ENCODE results near the gene PDGFD. TPM values are rescaled to one million over a fixed set of nuclear protein-coding genes. Genes with fewer than 3 reads are reported as not detected.
A peak's percentile ranks its signal among the peaks of the same experiment; 100 is the strongest.

Gene PDGFD
- total RNA-seq, 1 experiment from 2014 or later = not detected

DNA sequence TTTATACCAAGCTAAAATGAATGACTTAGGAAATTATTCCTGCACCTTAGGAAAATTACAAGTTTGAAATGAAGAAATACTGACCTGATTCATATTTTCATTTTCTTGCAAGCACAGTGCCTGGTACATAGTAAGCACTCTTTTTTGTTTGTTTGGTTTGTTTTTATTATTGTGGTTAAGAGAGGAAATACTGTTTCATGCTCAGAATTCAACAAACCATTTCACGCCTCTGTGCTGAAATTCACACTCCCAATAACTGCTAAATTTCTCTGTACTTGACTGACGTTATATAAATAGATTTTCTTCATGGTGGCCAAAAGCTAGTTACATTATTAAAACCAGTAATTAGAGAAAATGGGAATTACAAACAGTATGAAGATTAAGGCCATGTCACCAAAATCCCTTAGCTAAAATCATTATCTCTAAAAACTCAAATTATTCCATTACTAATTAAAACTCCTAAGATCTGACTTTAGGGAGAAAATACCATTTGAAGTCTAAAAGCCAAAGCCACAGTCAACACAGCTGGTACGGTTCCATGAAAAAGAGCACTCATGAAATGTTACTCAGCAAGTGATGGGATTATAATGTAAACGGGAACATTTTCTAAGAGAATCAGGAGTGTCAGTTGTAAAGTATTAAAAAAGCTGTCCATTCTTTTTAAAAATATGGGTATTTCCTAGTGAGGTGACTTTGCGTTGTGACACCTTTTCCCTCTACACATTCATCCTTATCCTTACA is 205.3 kb downstream of the PDGFD start:
- no peak for DNase-seq (ENCODE audit: low read depth)

DNA sequence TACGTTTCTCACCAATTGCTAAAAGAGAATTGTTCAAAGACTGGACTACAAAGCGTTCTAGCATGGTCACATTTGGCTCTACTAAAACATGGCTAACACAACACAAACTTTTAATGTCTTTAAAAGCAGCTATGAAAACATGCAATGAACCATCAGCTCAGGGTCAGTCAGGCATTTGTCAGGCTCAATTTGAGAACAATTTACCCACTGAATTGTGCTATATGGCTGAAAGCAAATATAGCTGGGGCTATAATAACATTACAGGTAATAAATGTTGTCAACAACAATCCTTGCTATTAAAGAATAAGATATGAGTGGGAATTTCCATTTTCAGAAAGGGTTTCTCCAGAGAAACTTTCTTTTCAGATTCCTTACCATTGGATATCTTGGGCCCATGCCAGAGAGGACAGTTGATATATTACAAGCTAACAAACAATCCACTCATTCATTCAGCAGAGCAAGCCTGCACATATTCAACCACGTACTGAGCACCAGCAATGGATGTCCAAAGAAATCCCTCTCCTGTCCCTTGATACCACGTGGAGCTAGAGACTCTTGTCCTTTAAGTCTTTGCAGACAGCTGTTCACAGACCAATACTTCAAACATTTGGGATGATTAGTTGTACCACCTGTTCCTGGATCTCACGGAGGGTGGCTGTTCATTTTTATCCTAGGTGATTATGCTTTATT is 210.0 kb downstream of the PDGFD start:
- peak; percentile 10 for DNase-seq (ENCODE audit: low read depth)

DNA sequence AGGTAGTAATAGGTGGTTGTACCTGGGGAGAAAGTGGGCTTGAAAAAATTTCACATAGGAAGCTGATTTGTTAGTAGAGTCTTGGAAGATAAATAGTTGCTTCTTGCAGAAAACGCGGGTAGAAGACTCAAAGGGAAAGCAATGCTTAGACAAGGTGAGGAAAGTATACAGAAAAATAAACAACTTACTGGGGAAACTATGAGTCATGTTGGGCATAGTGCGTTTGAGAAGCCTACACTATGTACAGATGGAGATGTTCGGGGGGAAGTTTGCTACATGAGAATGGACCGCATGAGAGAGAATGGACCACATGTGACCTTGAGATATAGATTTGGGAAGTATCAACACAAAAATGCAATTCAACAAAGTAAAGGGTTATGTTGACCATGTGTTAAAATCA is 214.2 kb downstream of the PDGFD start:
- no peak for DNase-seq (ENCODE audit: low read depth)

DNA sequence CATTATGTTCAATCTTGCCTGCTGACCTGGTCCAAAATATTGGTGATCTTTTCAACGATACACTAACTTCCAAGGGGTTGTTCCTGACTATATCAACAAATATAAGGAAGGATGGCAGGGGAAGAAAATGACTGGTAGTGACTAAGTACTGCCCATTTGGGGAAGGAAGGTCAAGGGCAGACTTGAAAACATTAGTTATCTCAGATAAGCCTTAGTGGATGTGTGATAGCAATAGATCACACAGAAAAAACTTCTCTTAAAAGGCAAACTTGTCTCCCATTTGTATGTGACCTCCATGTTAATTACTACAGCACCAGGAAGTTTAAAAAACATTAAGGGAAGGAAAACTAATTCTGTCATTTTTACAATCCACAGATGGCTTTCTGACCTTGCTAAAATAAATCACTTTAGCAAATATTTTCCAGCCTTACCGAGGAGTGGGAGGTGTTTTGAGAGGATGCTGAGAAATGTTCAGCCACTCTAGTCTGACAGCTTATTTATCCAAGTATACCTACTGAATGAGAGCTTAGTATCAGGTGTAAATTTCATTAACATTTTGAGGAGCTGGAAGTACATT is 215.7 kb downstream of the PDGFD start:
- DNase-seq (ENCODE audit: low read depth) = no peak

DNA sequence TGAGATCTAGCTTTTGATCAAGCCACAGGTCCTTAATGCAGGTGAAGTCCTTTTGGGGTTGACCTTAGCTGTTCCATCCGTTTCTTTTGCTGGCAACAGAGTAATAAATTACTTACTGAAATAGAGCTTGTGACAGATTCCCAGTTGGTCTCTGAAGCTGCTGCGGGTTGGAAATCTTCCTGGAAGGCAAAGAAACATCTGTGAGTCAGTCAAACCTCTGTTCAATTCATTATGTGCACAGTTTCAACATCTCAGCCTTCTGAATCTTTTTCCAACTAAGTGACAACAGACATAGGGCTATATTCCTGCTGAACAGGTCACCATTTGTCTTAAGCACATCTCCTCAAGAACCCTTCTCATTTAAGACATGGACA is 216.4 kb downstream of the PDGFD start:
- no peak for DNase-seq (ENCODE audit: low read depth)

DNA sequence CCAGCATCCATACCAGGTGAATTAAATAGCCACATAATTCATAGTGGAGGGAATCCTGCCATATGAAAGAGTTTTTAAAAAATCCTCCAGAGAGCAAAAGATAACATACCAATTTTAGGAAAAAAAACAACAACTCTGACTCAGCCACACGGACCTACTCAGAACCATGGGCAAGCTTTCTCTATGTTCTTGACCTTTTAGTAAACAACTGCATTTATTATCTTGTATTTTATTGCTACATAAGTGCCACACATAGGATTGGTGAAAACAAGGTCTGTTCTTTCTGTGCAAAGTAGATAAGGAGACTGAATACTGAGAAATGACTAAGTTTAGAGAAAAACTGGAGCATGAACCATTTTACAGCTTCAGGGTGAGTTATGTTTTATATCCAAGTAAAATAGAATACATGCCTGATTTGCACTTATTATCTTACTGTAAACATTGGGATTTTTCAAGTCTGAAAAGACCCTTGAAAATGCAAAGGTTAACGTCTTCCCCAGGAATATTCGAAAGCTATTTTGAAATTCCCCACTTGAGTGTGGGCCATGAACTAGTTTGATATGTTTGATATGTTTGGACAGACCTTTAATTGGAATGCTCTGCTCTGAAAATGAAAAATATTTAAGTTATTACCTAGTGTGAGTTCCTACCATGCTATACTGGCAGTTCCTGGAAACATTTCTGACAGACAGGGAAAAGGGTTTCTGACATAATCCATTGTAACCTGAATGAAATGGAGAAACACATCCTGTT is 217.0 kb downstream of the PDGFD start:
- DNase-seq (ENCODE audit: low read depth) = no peak

DNA sequence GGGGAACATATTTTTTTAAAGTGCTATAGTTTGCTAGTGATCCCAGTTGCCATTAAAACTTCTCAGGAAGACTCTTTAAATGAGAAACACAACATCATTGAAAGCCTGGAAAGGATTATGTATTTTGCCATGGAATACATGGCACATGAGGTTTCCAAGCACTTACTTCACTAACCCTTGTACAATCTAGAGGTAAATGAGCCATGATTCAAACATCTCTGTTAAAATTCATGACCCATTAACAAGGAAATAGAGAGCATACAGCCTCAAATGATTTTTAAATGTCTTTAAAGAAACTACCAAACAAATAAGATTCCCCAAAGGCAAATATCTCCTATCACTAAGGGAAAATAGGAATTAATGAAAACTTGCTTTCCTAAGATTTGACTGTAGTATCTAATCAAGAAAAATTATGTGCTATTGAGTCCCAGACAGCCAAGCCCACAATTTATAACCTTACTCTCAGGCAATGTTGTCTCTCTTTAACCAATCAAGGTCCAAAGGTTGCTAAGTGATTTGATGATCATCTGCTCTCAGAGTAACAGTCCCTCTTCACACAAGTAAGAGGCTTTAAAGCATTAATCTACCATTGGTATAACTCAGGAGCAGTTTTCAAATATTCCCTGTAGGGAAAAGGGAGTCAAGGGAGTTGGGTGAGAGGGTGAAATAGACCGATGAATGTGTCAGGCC is 219.6 kb downstream of the PDGFD start:
- no peak for DNase-seq (ENCODE audit: low read depth)

DNA sequence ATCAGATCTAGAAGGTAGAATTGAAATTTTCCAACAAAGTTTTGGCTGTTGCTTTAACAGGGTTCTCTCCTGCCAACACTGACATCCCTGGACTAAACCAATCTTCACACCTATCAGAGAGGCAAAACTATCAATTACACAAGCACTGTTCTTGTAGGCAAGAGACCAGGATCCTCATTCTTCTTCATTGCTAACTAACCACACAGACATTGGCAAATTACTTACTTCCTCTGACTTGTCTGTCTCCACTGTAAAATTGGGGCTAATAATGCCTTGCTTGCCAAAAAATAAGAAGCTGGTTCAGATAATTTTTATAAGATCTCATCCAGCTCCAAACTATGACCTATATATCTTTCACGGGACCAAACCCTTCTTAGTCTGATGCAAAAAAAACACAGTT is 221.3 kb downstream of the PDGFD start:
- DNase-seq (ENCODE audit: low read depth) = no peak

DNA sequence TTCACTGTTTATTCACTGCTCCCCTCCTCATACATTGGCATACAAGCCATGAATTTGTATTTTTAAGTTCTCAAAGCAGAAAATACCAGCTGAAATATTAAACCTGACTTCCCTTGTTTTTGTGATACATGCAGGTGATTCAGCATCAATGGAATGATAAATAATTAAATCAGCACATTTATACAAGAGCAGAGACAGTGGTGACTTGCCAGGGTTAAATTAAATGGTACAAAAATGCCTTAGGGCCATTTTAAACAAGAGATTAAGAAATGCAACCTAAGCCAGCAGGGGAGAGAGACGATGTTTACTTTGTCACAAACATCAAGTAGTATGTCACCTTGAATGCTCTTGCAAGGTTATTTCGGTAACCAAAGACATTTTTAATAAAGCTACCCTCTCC is 223.4 kb downstream of the PDGFD start:
- no peak for DNase-seq (ENCODE audit: low read depth)

DNA sequence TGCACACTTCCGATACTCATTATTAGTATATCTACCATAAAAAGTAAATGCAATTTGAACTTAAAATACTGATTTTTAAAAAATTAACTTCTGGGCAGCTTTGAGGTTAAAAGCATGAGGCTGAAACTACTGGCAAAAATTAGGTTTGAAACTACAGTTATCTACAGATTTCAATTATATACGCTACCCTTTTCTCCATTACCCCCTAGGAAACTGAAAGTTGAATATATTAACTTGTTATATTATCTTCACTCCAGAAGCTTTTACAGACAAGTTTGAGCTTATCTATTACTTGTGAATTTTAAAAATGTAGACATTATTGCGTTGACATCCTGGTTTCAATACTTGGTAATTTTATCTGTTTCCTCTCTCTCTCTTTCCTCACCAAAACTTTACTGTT is 224.3 kb downstream of the PDGFD start:
- DNase-seq (ENCODE audit: low read depth) = no peak

DNA sequence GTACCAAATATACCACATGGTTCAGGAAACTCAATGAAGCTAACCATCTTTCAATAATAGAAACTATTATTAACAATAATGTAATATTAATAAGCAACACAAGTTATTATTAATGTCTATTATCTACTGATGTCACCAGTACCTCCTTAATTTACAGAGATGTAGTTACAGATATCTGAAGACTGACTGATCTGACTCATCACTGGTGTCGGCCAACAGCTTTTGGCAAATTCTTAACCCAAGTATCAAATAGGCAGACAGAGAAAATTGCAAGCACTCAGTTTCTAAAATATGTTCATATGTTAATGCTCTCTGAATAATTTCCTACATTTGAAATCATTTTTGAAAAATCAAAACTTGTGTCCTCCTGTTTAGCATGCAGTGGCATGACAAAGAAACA is 227.9 kb downstream of the PDGFD start:
- DNase-seq (ENCODE audit: low read depth) = no peak

DNA sequence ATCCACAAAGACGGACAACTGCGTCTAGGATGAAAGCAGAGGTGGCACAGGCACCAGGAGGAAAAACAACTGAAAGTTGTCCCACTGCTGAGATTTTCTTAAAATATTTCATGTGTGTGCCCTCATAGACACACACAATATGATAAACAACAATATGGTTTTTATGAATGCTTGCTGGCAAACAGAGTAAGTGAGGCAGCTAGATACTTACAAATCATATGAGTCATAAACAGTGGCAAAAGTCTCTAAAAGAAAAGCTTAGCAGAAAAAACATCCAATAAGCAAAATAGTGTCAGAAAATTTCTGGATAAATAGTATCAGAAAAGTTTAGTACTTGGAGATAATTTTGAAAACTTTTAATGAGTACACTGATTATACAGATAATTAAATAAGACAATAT is 228.7 kb downstream of the PDGFD start:
- no peak for DNase-seq (ENCODE audit: low read depth)

DNA sequence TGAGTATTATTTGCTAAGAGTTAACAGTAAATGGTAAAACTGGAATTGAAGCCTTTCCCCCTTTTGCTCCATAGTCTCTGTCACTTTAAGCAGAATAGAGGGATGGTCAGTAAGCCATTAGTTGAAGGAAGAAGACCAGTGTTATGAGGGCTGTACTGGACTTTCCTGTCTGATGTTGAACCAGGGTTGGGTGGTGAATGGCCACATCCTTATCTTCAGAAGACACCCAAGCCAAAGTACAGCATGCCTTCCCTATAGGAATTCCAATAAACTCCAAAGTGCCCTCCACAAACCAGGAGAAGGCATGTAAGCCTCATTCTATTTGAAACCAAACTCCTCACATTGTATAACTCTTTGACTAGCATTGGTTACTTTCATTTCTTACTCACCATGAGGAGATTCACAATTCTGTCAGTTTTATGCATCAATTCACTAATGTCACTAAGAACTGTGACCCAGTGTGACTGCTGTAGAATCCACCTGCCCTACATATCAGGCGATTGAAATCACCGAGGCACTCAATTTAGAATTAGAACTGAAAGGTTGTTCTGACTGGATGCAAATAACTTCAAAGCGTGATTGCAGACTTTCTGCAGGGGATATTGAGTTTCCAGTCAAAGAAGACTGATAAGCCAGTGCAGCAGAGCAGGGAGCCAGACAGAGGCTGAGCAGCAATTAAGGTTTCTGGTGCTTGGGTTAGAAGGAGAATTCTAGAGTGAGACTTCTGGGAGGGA is 234.6 kb downstream of the PDGFD start:
- no peak for DNase-seq (ENCODE audit: low read depth)

DNA sequence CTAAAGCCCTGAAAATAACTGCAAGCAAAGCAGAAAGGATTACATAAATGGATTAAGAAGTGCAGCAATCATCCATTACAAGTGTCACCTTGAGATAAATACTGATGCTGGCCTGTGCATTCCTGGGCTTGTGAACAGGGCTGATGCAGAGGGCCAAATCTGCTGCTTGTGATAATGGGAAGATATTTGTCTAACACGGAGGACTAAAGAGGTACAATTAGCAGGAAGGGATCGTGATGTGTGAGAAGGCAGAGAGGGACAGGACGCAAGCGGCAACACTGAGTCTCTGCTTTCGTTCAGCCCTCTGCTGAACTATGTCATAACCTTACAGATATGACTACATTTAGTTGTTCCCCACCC is 235.2 kb downstream of the PDGFD start:
- no peak for DNase-seq (ENCODE audit: low read depth)

DNA sequence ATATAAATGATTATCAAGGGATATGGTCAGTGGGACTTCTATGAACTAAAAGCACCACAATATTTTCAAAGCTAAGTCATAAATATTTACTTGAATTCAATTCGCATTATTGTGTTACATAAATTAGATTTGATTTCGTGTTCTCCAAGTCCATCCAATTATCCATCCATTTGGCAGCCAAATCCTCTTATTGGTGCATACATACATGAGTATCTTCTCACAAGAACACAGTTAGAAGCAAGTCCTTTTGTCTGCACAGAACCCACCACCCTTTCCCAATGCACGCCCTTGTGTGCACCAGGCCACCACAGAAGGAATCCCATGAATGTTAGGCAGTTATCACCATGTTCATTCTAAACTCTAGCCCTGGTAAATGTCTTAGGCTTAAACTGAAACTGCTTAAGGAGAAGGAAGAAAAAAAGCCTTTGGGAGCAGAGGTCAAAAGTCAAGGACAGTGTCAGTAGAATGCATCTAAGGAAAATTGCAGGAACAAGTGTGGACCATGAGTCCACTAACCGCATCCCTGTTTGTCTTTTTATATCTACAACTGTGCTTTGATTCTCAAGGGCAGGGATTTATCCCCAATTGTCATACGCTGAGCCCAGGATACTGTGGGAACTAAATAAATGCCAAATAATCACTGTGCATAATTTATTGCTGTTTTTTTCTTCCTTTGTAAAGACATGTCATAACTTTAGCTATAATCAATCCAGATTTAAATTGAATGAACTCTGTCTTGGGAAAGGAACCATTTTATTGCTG is 235.7 kb downstream of the PDGFD start:
- no peak for DNase-seq (ENCODE audit: low read depth)

DNA sequence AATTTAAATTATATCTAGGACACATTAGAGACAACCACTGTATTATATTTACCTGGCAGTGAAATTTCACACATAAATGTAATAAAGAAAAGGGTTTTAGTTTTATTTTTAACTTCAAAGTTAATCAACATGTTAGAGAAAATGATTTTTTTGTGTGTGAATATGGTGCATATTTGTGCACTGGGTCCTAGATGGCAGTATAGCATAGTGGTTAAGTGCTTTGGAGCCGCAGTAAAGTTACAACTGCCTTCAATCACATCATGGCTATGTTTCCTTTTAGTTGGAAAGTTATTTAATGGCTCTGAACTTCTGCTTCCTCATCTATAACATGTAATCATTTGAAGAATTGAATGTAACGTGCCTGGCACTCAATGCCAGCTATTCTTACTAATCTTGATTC is 236.4 kb downstream of the PDGFD start:
- DNase-seq (ENCODE audit: low read depth) = no peak

DNA sequence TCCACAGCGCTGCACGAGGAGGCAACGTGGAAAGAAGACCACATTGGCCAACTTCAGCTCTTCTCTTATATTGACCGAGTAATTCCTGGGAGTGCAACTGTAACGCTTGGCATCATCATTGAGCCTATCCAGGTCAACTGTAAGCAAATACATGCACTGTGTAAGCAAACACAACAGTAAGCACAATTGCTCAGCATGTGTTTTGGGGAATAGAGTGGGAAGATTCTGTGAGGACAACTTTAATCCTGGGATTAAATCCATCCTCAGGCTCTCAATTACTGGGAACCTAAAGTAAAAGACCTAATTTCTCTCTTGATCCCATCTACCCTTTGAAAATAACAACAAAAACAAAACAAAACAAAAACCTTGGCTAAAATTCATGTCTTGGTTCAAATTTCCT is 237.0 kb downstream of the PDGFD start:
- DNase-seq (ENCODE audit: low read depth) = no peak

DNA sequence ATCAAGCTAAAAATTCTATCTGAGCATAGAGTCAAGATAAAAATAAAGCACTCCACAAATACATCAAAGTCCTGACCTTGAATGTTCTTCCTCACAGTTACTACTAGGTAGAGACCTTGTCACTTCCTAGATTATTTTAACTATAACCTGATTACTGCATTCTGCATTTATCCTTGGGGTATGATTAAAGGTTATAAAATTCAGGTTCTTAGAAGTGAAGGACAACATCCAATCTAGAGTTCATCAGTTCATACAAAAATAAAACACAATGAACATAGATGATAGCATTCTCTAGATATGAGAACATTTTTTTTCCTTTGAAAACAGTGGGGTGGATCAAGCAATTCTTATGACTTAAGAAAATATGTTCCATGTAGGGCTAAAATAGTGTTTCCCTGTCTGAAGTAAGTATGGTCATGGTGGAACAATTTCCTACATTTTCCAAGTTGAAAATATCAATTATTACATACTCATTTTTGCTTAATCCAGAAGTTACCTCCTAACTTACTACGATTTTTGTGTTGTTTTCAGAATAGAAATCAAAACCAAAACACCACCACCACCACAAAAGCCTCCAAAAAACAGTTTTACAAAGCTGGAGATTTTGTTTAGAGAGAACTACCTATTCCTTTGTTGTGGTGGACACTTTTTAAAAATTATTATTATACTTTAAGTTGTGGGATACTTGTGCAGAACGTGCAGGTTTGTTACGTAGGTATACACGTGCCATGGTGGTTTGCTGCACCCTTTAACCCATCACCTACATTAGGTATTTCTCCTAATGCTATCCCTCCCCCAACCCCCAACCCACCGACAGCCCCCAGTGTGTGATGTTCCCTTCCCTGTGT is 239.6 kb downstream of the PDGFD start:
- DNase-seq (ENCODE audit: low read depth) = no peak

DNA sequence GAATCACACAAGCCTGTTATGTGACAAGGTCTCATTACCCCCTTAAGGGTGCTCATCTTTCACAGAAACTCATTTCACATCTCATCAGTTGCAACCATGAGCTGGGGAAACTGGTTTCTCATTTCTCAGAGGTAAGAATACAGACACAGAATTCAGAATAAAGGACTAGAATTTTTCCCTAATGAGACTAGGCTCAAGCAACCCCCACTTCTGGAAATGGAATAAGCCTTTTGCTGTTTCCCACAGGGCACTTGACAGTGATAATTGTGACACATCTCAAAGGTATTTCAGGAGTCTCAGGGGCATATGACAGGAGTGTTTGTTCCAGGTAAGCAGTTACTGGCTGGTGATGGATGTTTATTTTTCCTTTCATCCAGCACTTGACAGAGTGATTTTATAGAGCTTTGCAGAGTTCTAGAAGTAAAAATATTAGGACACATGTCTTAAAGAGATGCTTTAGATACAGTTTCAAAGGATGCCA is 240.5 kb downstream of the PDGFD start:
- DNase-seq (ENCODE audit: low read depth) = no peak

DNA sequence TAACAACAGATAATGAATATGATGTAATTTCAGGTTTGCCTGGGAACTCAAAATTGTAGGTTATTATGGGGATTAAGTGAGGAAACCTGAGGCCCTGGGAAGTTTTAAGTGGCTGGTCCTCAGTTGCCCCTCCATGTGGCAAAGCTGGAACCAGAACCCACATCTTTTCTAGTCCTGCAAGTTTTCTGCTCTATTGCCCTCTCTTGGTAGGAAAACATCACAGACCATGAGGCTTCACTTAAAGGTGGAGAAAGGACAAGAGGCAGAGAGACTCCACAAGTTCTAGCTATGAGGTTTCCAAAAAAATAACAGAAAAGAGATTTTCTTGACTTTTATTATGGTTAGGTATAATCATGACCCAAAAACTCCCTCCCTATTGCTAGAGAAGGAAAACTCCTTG is 243.0 kb downstream of the PDGFD start:
- no peak for DNase-seq (ENCODE audit: low read depth)

All from RPMI7951 (cell line).